Adrenal gland (tissue), 12 donors: ENCODE data around the gene DACT3. TPM values are rescaled to one million over a fixed set of nuclear protein-coding genes. Genes with fewer than 3 reads are reported as not detected.

ENCODE experiments used
- DNase-seq, 7 donors: peaks; one replicate each; pipeline ENCODE4 v3.0.0-alpha.2; 2019 to 2020
- H3K27ac ChIP-seq, 5 donors: fragments of 200-600 bp; sonication (generic) in 4 of 5; 1 replicate in 3 of 5; 2 replicates in 2 of 5; pipeline versions ENCODE4 v1.5.1 to v1.8.0; 2016 to 2020; ENCODE audit warnings: mild to moderate bottlenecking in 1 of 5
- H3K27me3 ChIP-seq: fragments of 200-600 bp; 2 replicates; pipeline ENCODE4 v1.8.0; 2021
- H3K36me3 ChIP-seq, 2 donors: fragments of 200-600 bp; replicated peaks in 1 of 2; 1 replicate in 1 of 2; 2 replicates in 1 of 2; pipeline versions ENCODE4 v1.5.1 to v1.8.0; 2018 to 2022
- H3K4me1 ChIP-seq, 2 donors: fragments of 200-600 bp; replicated peaks in 1 of 2; 1 replicate in 1 of 2; 2 replicates in 1 of 2; pipeline versions ENCODE4 v1.5.1 to v1.8.0; 2018 to 2021
- H3K4me3 ChIP-seq, 4 donors: fragments of 200-600 bp; sonication (generic) in 3 of 4; one replicate each; pipeline ENCODE4 v1.5.1; 2016 to 2018
- H3K9me3 ChIP-seq, 3 donors: fragments of 200-600 bp; sonication (generic) in 1 of 3; replicated peaks in 1 of 3; 1 replicate in 2 of 3; 2 replicates in 1 of 3; pipeline versions ENCODE4 v1.5.1 to v1.8.0; 2016 to 2021
- POLR2A ChIP-seq, 2 donors: fragments of 450-650 bp; IDR thresholded peaks; one replicate each; pipeline ENCODE4 v1.6.1; 2017; ENCODE audit warnings: antibody characterized with exemption in 2 of 2, mild to moderate bottlenecking in 2 of 2, moderate library complexity in 1 of 2
- WGBS, 4 donors: extraction: QIAGEN DNeasy Blood & Tissue Kit in 2 of 4; methylation state at CpG; one replicate each; pipeline versions ENCODE4 v1.1.5 to v1.1.7; 2013 to 2017; 5-methylcytosine and 5-hydroxymethylcytosine counted together
- intact Hi-C, 2 donors: fragments of 100-400 bp; cut with DNase I; formaldehyde crosslinking; loops; one replicate each; pipeline versions ENCODE4 v1.14.1 to v1.15.0; 2022 to 2023
- polyA plus RNA-seq, 3 donors: library from polyadenylated mRNA; stranded (reverse); fragments of 200-250 nt in 2 of 3; fragments of 350-450 nt in 1 of 3; fragmentation: Illumina TruSeq in 1 of 3; extraction: RNeasy Lipid Tissue Mini Kit (QIAGEN cat#74804) in 1 of 3; gene quantifications; one replicate each; pipeline ENCODE4 v1.2.3, GENCODE V29; 2013 to 2014
- total RNA-seq, 9 donors: library from RNA; depleted of rRNA in 4 of 9; stranded (reverse); fragments of >200 nt in 4 of 9; fragments of 120-200 nt in 1 of 9; fragmentation: NEBNext Ultra II Directional in 1 of 9; extraction: Animal tissue kit (Norgen Biotek cat#: 25700) in 1 of 9; gene quantifications; one replicate each; pipeline versions ENCODE4 v1.1.0 to v1.2.4, GENCODE V29; 2013 to 2023
- TF ChIP-seq, protein P1 (sequence below), 6 experiments: fragments of 450-650 bp in 4 of 6; fragments of 200-600 bp in 2 of 6; sonication (generic) in 1 of 6; IDR thresholded peaks; 1 replicate in 5 of 6; 2 replicates in 1 of 6; pipeline versions ENCODE4 v1.5.1 to v1.8.0; 2016 to 2021; ENCODE audit warnings: antibody characterized with exemption in 6 of 6, mild to moderate bottlenecking in 2 of 6, moderate library complexity in 1 of 6
- donor health status: healthy with polysubstance abuse.
- donor health status: Bipolar disorder and iron deficiency.
- donor health status: DM: yes; HTN: yes; CAD: no.
- donor health status: DM: no; HTN: no; CAD: no.
- donor health status: DM: no; HTN: no; CAD: no.
- donor health status: DM: yes; HTN: yes; CAD: no.

The DACT3 gene
- total and polyA plus RNA-seq, 12 donors = 1.7 to 9.8 (median 3.7) TPM

GRCh38 chr19:46691104-46691503 is 30.1 kb upstream of the DACT3 start:
- intact Hi-C loops = no loop called here
- DNase-seq = no peak
- no peak overlapping the region for H3K27ac ChIP-seq
- H3K36me3 ChIP-seq = peaks cover 0 to 98% of the 10 kb centered on the region in 2 donors
- 45 to 49% (median 47%) methylated on average over 2 of the region's 2 CpGs for WGBS, 4 donors
- no peaks in the 10 kb centered on the region for H3K4me1 ChIP-seq
- H3K9me3 ChIP-seq = no peaks in the 10 kb centered on the region
- TF ChIP-seq, protein P1, sequence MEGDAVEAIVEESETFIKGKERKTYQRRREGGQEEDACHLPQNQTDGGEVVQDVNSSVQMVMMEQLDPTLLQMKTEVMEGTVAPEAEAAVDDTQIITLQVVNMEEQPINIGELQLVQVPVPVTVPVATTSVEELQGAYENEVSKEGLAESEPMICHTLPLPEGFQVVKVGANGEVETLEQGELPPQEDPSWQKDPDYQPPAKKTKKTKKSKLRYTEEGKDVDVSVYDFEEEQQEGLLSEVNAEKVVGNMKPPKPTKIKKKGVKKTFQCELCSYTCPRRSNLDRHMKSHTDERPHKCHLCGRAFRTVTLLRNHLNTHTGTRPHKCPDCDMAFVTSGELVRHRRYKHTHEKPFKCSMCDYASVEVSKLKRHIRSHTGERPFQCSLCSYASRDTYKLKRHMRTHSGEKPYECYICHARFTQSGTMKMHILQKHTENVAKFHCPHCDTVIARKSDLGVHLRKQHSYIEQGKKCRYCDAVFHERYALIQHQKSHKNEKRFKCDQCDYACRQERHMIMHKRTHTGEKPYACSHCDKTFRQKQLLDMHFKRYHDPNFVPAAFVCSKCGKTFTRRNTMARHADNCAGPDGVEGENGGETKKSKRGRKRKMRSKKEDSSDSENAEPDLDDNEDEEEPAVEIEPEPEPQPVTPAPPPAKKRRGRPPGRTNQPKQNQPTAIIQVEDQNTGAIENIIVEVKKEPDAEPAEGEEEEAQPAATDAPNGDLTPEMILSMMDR (IDR thresholded peaks at IDR 0.05) = no peak
- H3K4me3 ChIP-seq = no peak overlapping the region
- H3K27me3 ChIP-seq = no peaks in the 10 kb centered on the region

DNA sequence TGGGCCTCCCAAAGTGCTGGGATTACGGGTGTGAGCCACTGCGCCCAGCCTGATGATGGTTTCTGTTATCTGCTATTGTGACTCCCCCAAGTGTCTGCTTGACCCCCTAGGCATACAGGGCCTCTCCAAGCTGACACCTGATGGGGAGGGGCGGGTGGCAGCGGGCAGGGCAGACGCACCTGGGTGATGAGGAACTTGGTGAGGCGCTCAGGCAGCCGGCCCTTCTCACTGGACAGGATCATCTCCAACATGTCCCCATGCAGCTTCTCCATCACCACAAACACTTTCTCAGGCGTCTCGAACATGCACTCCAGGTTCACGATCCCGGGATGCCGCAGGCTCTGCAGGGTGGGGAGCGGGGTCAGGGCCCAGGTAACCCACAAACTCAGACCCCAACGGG is 28.4 kb upstream of the DACT3 start:
- Histone ChIP-seq H3K4me1 (no peaks in the 10 kb centered on the region), H3K27ac (no peak overlapping the region), H3K27me3 (no peaks in the 10 kb centered on the region), H3K36me3 (peaks cover 0 to 97% of the 10 kb centered on the region in 2 donors), H3K4me3 (no peak overlapping the region), H3K9me3 (no peaks in the 10 kb centered on the region)
- WGBS, 4 donors = 90 to 96% (median 94%) methylated on average over 13 to 14 of the region's 14 CpGs
- intact Hi-C loops = no loop called here
- TF ChIP-seq, protein P1 (IDR thresholded peaks at IDR 0.05) = no peak
- no peak for TF ChIP-seq POLR2A (IDR thresholded peaks at IDR 0.05)
- DNase-seq = no peak

DNA sequence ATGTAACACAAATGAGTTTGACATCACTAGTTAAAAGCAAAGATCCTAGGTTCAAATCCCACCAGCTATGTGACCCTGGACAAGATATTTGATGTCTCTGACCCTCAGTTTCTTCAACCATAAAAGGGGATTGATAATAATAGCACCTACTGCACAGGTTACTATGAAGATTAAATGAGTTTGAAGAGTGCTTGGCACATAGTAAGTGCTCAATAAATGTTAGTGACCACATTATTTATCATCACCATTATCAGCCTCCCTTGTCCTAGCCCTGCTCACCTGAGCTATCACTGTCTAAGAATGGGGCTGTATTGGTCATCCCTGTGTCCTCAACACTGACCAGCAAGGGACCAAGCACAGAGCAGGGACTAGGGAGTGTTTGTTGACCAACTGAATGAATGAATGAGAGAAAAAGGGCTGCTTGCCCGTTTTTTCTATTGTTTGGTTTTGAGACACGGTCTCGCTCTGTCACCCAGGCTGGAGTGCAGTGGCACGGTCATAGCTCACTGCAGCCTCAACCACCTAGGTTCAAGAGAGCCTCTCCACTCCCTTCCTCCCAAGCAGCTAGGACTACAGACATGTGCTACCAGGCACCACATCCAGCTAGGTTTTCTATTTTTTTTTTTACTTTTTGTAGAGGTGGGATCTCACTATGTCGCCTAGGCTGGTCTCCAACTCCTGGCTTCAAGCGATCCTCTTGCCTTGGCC is 26.6 kb upstream of the DACT3 start:
- Histone ChIP-seq H3K36me3 (peaks cover 0 to 96% of the 10 kb centered on the region in 2 donors), H3K4me3 (no peak overlapping the region), H3K4me1 (no peaks in the 10 kb centered on the region), H3K27ac (no peak overlapping the region), H3K9me3 (no peaks in the 10 kb centered on the region), H3K27me3 (no peaks in the 10 kb centered on the region)
- TF ChIP-seq, protein P1 (IDR thresholded peaks at IDR 0.05) = no peak
- TF ChIP-seq POLR2A (IDR thresholded peaks at IDR 0.05) = no peak
- no peak for DNase-seq
- 89 to 97% (median 94%) methylated on average over 6 of the region's 6 CpGs for WGBS, 4 donors
- intact Hi-C loops = no loop called here

DNA sequence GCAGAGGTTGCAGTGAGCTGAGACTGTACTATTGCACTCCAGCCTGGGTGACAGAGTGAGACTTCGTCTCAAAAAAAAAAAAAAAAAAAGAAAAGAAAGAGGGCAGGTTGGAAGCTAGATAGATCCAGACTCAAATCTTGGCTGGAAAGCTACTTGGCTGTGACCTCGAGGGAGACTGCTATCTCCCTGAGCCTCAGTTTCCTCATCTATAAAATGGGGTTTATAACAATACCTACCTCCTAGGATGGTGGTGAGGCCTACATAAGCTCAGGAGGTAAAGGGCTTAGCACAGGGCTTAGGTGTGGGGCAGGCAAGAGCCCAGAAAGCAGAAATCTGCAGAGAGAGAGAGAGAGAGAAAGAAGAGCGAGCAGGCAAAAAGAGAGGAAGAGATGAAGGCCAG is 24.2 kb upstream of the DACT3 start:
- Histone ChIP-seq H3K36me3 (peaks cover 0 to 92% of the 10 kb centered on the region in 2 donors), H3K27ac (no peak overlapping the region), H3K4me3 (no peak overlapping the region), H3K27me3 (no peaks in the 10 kb centered on the region), H3K9me3 (no peaks in the 10 kb centered on the region), H3K4me1 (no peaks in the 10 kb centered on the region)
- DNase-seq = no peak
- 57 to 94% (median 81%) methylated on average over 3 of the region's 3 CpGs for WGBS, 4 donors
- TF ChIP-seq, protein P1 (IDR thresholded peaks at IDR 0.05) = no peak
- TF ChIP-seq POLR2A (IDR thresholded peaks at IDR 0.05) = no peak
- intact Hi-C loops = no loop called here
